A673 (cell line): ENCODE measurements around the gene NFKB2.

Source experiments
- CTCF ChIP-seq: fragments of 300-800, 200-600 bp; sonication (generic); conservative IDR thresholded peaks from 2 replicates; pipeline ENCODE4 v1.5.1; 2017; ENCODE audit warnings: low read depth, mild to moderate bottlenecking, antibody characterized with exemption, low read length, moderate library complexity, mixed read lengths
- EZH2 ChIP-seq: fragments of 200-600 bp; sonication (generic); IDR thresholded peaks from 2 replicates; pipeline ENCODE4 v1.6.1; 2017; ENCODE audit warnings: borderline replicate concordance, low read depth, mild to moderate bottlenecking, mixed read lengths, antibody characterized with exemption, low read length; ENCODE audit not compliant: poor library complexity, severe bottlenecking

- no peak for TF ChIP-seq CTCF
- no peak for TF ChIP-seq EZH2
Observed at GRCh38 chr10:102433619-102434046, 38.1 kb downstream of the NFKB2 start.
